Tibial nerve (tissue), 4 donors: Measurements from ENCODE around the gene FJX1.

Source experiments
- EP300 ChIP-seq, 2 donors: sonication (generic); formaldehyde crosslinking; IDR thresholded peaks; one replicate each; pipeline ENCODE4 v1.6.1; 2017; ENCODE audit warnings: antibody characterized with exemption in 2 of 2, mild to moderate bottlenecking in 1 of 2
- POLR2A ChIP-seq, 2 donors: fragments of 450-650 bp; IDR thresholded peaks; one replicate each; pipeline ENCODE4 v1.6.1; 2017; ENCODE audit warnings: antibody characterized with exemption in 2 of 2, mild to moderate bottlenecking in 2 of 2, moderate library complexity in 2 of 2
- TF ChIP-seq, protein P1 (sequence below), 5 experiments: fragments of 200-600 bp in 3 of 5; fragments of 450-650 bp in 2 of 5; sonication (generic) in 3 of 5; IDR thresholded peaks; one replicate each; pipeline ENCODE4 v1.5.1; 2016 to 2019; ENCODE audit warnings: antibody characterized with exemption in 5 of 5, mild to moderate bottlenecking in 3 of 5, moderate library complexity in 2 of 5

- TF ChIP-seq, protein P1, sequence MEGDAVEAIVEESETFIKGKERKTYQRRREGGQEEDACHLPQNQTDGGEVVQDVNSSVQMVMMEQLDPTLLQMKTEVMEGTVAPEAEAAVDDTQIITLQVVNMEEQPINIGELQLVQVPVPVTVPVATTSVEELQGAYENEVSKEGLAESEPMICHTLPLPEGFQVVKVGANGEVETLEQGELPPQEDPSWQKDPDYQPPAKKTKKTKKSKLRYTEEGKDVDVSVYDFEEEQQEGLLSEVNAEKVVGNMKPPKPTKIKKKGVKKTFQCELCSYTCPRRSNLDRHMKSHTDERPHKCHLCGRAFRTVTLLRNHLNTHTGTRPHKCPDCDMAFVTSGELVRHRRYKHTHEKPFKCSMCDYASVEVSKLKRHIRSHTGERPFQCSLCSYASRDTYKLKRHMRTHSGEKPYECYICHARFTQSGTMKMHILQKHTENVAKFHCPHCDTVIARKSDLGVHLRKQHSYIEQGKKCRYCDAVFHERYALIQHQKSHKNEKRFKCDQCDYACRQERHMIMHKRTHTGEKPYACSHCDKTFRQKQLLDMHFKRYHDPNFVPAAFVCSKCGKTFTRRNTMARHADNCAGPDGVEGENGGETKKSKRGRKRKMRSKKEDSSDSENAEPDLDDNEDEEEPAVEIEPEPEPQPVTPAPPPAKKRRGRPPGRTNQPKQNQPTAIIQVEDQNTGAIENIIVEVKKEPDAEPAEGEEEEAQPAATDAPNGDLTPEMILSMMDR (IDR thresholded peaks at IDR 0.05) = no peak
- no peak for TF ChIP-seq POLR2A (IDR thresholded peaks at IDR 0.05)
- TF ChIP-seq EP300 (IDR thresholded peaks at IDR 0.05) = no peak
Observed at GRCh38 chr11:35594680-35595079, 23.6 kb upstream of the FJX1 start.
